OCI-LY3 (cell line): ENCODE data around the gene FUT7.

Experiments
- CTCF ChIP-seq: fragments of 200-600, 300-600 bp; sonication (generic); IDR thresholded peaks from 2 replicates; pipeline ENCODE4 v1.5.1; 2014; ENCODE audit warnings: antibody characterized with exemption, low read length, low read depth
- EZH2phosphoT487 ChIP-seq: fragments of 200-600 bp; shearing (Covaris generic); IDR thresholded peaks from 2 replicates; pipeline ENCODE4 v1.6.1; 2018; ENCODE audit warnings: antibody characterized with exemption, mixed run types, low read depth

GRCh38 chr9:137007816-137008270 is 24.0 kb downstream of the FUT7 start:
- TF ChIP-seq CTCF (no peak), EZH2phosphoT487 (no peak)
